TTC549 (cell line): ENCODE measurements around the gene KDM2A.

Experiments used
- FAIRE-seq: peaks from 2 replicates; lab custom pipeline; 2012; peaks lifted over from hg19 to GRCh38; lab: Jason Lieb, UNC

KDM2A gene

DNA sequence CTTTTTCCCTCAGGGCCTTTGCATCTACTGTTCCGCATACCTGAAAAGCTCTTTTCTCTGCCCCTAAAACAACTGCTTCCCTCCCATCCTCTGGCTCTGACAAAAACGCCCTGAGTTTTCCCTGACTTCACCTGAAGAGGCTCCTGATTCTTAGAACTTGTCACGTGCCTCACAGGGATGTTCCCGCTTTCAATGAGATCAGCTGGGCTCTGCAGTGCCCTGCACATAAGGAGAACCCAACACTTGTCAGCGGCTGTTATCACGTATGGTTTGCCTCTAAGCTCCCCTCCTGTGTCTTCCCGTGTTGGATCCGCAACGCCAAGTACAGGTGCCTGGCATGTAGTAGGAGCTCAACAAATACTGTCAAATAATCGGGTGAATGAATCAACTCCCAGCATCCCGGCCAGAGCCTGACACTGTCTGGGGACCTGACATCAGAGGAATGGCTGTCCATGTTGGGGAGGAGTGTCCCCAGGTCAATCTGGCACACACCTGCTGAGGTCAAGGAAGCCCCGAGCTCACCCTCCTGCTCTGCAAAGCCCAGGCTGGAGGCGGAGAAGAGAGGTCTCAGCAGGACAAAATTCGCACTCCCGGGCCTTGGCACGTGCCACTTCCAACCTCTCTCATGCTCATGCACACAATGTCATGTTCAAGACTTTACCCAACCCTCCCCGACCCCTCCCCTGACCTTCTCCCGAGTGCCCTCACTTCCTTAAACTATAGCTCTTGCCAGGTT lies 143.1 kb downstream of the KDM2A start:
- FAIRE-seq, result no peak

DNA sequence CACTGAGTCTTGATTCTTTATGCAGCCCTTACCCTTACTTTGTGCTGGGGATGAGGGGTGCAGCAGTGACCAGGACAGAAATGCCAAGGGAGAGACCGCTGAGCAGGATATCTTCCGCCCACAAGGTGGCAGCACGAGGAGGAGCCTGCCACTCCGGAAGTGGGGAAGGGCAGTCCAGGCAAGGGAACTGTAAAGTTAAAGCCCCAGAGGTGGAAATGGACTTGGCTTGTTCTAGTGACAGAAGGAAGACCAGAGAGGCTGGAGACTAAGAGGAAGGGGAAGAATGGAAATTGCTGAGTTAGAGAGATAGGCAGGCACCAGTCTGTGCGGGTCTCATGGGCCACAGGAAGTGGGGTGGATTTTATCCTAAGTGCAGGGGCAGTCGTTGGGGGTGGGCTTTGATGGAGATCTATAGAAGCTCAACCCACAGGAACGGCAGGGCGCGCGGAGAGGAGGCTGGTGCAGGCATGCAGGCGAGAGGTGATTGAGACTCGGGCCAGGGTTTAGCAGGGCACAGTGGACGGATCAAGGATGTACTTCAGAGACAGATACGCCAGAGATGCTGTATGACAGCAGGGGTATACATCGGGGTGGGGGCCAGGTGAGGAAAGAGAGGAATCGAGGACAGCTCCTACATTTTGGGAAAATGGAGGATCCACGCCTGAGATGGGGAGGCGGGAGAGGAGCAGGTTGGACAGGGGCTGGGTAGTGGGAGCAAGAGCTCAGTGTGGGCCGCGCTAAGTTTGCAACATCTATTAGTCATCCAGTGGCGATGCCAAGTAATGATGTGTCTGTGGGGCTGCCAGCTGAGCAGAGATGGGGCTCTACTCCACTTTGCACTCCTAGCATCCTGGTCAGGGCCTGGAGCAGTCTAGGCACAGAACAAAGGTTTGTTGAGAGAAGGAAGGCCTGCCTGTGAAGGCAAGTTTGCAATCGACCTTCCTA lies 143.9 kb downstream of the KDM2A start:
- FAIRE-seq, result peak; percentile 29

DNA sequence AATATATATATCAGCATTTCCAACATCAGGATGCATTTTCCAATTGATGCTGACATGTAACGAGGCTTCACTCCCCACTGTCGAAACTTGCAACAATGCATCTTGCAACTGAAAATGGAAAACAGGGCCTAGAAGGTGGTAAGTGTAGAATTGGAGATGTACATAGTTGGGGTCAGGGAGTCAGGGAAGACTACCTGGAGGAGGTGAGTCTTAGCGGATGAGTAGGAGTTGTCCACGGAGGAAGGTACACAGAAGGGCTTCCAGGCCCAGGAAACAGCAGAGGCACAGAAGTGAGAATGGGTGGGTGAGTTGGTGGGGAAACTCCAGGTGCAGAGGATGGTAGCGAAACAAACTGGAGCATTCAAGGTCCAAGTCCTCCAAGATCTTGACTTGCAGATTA lies 145.2 kb downstream of the KDM2A start:
- no peak for FAIRE-seq

DNA sequence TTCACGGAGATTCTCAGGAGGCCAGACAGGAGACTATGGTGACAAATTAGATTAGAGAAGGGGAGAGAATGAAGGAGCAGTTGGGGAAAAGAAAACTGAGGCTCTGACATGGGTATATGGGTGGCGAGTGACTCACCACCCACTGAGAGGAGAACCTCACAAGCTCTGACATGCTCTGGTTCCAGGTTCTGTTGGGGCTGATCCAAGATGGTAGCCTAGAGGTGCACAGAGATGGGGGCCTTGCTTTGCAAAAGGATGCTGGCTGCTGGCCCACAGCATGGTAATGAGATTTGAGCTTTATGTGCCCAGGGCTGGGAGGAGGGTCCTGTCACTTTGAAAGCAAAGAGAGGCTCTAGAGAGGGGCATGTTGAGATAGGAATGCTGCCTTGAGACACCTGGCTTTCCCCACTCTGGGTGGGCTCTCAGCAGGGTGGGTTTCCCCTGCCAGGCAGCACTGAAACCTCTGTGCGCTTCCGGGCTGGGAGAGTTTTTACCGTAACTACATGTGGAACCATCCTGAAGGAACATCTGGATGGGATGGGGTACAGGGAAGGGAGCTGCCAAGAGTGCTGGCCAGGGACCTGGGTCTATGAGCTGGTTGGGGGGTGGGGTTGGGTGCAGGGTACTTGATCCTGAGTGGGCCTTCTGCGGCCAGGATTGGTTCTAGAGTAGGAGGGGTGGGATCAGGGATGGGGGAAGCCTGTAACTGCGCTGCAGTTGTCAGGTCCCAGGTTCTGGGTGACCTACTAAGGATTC lies 146.0 kb downstream of the KDM2A start:
- FAIRE-seq, result no peak

DNA sequence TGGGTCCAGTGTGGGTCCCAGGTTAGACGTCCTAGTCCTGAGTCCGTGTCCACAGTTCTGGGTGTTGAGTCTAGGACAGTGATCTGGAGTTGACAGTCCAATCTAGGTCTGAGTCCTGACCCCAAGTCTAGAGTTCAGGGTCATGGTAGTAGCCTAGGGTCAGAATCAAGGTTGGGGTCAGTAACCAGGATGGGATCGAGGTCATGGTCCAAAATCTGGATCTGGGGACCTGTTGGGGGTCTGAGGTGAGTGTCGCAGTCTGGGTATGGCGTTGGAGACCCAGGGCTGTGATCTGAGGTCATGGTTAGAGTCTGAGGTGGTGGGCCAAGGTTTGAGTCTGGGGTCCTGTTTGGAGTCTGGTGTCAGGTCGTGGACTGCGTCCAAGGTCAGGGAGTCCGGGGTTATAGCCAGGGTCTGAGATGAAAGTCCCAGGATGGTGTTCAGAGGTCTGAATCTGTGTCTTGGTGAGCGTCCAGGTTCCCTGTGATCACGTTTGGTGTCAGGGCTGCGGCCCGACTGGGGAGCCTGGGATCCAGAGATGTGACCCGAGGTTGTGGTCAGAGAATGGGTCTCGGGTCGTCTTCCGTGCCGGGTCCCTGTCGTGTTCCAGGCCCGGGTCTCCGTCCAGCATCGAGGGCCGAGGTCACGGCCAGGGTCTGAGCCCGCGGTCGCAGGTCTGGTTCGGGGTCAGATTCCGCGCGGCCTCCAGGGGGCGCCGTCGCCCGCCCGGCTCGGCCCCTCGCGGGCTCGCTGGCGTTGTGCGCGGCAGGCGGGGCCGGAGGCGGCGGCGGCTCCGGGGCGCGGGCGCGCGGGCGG lies 146.8 kb downstream of the KDM2A start:
- no peak for FAIRE-seq

DNA sequence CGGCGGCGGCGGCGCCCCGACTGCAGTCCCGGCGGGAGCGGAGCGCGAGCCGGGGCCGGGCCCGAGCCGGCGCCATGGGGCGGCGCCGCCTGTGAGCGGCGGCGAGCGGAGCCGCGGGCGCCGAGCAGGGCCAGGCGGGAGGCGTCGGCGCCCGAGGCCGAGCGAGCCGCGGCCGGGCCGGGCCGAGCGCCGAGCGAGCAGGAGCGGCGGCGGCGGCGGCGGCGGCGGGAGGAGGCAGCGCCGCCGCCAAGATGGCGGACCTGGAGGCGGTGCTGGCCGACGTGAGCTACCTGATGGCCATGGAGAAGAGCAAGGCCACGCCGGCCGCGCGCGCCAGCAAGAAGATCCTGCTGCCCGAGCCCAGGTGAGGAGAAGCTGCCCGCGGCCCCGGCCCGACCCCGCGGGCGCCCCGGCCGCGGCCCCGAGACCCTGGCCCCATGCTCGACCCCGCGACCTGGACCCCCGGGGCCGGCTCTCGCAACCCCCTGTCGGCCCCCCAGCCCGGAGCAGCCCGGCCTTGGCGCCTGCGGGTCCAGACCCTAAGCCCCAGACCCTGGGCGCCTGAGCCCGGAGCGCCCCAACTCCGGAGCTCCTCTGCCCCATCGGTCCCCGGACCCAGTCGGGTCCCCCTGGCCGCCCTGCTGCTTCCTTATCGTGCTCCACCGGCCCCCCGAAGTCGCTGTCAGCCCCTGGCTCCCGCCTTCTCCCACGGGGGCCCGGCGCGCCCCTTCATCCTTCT lies 147.6 kb downstream of the KDM2A start, which contains the start of gene GRK2:
TSS of gene GRK2 (plus strand) at position 25 of the 739 bp plus-strand sequence. CDS start at position 252, 227 bp downstream.
- no peak for FAIRE-seq

DNA sequence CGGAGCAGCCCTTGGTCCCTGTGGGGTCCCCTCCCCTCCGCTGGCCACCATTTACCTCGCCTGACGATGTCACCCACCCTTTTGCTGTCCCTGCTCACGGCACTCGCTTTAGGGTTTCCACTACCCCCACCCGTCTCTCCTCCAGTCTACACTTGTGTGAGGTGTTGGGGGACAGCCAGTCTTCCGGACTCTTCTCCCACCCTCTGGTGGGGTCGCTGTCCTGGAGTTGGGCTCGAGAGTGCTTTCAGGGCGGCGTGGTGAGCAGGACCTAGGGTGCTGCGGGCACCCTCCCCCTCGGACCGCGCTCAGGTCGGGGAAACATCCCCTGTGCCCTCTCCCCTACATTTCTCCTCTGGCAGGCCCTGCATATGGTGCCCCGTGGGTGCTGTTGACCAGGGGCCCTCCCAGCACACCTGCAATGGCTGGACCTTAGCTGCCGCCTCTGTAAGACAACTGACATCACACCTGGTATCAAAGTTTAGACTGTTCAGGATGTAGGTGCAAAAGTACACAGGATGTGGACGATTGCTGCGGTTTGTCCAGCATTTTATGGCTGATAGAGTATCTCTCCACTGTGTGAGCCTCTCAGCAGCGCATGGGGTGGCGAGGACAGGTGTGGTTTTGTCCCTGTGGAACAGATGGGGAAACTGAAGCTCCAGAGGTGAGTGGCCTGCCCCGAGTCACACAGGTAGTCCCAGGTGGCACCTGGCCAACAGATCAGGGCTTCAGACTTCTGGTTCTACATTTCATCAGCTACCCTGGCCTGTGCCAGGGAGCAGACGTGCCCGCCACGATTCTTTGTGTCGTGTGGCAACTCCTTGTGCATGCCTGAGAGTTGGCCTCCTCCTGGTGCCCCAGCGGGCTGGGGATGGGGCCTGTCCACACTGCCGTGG lies 148.4 kb downstream of the KDM2A start:
- FAIRE-seq, result no peak

DNA sequence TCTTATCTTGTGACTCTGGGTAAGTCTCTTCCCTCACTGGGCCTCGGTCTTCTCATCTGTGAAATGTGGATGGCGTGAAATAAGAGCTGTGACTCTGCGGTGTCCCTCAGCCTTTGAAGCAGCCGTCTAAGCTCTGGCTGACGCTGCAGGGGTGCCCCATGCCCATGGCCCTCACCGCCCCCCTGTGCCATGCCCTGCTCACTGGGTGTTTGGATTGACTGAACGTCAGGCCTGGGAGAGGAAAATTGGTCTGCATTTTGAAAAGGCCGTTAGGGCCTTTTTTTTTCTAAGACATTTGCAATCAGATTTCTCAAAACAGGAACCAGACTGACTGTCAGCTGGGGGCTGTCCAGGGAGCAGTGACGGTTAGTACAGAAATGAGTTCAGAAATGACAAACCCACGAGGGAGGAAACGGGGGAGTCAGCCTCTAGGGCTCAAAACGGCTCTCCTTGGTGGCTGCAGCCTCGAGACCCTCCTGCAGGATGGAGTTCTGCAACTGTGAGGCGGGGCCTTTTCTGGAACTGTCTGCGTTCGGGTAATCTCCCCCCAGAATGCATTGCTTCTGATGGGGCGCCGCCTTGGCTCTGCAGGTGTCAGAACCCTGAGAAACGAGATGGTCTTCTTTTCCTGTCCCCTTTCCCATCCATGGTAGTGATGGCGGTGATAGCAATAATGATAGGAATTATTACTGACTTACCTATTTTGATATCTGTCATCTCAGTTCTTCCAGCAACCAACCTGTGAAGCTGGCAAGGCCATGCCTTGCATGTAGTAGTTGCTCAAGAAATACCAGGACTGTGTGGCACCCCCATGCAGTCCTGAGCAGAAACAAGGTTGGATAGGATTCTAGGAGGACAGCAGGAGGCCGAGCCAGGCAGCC lies 149.3 kb downstream of the KDM2A start:
- no peak for FAIRE-seq

DNA sequence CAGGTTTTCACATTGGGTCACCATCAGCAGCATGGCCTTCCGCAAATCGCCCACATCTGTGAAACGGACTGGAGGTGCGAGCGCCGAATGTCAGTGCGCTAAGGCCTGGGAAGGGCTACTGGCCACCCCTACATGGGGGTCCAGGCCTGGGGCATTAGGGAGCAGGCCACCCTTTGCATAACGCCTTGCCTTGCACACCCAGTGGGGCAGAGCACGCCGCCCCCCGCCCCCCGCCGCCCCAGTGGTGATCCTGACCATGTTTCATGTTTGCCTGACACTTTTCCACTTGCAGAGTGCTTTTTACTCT lies 149.9 kb downstream of the KDM2A start:
- no peak for FAIRE-seq

DNA sequence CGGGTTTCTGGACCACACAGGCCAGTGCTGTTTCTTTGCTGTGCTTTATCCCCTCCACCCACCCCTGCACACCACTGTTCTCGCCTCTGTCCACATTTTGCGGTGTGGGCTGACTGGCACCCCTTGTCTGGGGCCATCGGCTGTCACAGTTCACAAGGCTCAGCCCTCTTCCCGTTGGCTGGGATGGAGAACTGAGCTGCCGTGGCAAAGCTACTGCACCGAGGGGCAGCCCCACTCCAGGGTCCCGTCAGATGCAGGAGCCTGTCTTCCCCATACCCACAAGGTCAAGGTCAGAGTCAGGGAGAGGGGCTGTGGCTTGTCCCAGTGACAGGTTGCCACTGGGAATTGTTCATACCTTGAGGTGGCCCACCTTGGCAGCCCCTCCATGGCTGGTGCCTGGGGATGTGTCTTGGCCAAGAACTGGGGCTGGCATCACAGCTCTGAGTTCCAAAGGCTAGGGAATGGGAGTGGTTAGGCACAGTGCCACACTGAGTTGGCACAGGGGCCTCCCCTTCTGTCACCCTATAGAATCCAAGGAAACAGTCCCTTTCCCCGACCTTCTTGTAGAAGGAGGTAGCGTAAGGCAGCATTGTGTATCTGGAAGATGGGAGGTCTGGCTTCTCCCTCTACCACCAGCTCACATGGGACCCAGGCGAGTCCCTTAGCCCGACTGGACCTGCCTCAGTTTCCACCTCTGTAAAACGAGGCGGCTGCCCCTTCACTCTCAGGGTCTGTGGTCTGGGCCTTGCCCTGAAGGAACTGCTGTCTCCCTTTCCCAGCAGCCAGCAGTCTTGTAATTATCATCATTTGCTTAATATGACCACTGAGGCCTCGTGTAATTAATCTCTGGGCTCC lies 150.6 kb downstream of the KDM2A start:
- FAIRE-seq, result no peak

DNA sequence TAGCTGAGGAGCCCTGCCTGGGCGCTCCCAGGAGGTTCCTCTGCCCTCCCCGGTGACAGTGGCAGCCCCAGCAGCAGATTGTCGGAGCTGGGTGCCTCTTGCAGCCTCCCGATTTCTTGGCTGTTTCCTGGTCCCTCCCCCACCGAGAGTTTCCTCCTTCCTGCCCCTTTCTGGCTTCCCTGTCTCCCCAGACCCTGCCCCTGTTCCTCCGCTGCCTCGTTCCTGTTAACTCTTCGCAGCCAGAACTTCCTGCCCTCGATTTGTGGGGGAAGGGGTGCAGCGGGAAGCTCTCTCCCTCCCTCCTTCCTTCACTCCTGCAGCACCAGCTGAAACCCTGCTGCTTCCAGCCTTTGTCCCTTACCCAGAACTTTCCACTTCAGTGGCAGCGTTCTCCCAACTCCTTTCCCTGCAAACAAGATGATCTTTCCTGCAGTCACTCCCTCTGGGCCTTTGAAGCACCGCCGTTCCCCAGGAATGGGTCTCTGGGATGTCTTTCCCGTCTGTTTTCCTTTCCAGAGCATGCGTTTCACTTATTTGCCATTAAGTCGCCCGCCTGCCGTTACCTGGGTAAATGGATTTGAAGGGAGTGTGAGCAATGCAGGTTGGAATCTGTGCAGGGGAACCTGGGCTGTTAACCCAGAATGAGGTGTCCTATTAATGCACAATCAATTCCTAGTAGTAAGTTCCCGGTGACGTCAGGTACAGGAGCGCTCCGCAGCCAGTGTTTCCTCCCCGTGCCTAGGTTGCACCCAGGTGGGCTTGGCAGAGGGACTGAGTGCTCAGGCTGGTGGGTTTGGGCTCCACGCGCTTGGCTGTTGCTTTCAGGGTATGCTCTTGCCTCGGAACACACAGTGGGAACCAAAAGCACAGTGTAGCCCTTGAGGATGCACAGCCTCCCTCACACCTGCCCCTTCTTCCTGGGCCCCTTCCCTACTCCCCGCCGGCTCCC lies 151.5 kb downstream of the KDM2A start:
- FAIRE-seq, result no peak

DNA sequence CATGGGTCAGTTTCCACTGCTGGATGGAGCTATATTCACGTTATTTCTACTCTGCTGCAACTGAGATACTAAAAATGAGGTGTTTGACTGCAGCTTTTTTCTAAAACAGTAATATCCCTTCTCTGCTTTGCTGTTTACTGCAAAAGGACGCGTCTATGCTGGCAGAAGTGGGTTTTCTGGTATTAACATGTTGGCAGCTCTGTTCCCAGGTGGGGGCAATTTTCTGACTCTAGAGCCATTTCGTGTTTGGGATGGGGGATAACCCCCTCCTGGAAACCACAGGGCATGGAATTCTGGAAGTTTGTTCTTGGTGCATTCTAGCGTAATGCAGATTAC lies 152.1 kb downstream of the KDM2A start:
- no peak for FAIRE-seq

DNA sequence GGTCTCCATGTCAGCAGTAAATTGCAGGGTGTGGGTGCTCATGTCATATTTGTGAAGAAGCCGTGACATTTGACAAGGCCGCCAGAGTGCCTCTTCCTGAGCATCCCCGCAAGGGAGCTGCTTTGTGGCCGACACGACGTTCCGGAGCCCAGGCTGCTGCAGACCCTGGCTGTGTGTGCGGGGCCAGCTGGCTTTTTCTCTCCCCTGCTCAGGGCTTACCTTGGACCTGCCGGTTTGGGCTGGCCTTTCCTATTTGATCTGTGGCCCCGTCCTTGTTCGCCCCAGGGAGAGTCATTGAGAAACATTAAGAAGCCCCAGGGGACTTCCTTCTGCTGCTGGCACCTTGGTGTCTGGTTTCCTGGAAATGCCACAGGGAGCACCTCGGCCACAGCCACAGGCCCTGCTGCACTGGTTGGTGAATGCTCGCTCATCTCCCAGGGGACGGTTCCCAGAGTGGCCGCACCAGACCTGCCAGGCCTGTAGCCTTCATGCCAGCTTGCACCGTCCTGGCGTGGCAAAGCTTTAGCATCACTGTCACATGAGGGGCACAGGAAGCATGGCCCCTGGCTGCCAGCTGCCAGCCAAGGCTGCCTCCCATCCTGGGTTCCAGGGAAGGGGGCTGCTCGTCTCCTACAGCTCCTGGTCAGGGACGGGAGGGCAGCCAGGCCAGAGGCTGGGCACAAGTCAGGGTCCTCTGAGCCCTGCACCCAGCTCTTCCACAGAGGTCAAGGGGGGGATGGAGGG lies 152.7 kb downstream of the KDM2A start:
- FAIRE-seq, result no peak

DNA sequence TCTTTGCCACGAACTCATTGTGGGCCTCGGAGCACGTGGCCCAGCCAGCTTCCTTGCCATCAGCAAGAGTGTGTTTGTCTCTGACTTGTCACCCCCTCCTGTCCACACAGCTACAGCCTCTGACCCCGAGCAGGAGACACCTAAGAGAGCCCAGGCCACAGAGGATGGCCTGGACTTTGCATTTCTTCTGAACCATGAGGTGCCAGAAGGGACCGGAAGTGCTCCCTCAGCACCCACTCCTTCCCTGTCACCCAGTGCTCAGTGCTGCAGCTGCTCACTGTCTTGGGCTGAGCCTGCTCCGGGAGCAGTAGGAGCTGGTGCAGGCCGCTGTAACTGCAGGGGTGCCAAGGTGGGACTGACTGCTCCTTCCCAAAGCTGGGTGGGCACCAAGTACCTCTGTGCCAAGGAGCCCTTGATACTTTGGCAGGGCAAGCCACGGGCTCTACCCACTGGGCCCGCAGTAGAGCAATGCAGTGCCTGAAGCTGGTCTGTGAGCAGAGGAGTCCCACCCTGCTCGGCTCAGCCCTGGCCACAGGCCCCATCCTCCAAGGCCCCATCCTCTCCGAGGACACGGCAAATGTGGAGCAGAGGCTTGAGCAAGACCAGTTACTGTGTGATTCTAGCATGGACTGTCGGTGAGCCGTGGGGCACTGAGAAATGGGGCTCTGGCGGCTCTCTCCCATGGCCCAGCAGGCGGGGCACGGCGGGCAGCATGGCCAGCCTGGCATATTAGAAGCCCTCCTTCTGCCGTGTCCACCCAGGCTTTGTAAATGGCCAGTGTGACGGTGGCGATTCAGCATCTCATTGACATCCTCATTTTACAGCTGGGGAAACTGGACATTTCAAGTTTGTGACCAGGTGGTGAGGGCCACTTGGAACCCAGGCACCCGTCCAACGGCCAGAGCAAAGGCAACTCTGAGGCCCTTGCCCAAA lies 153.5 kb downstream of the KDM2A start:
- no peak for FAIRE-seq
